HG03135 (cell line): Measurements from ENCODE around the gene AGPAT2.

Experiments used
- ATAC-seq: cut with Tn5 transposase; IDR thresholded peaks from one replicate; pipeline ENCODE4 v1.9.1; 2021; ENCODE audit warnings: mild to moderate bottlenecking, moderate library complexity; ENCODE audit not compliant: unreplicated experiment

The AGPAT2 gene

GRCh38 chr9:136629001-136629878, 58.0 kb downstream of the AGPAT2 start:
- no peak for ATAC-seq

- ATAC-seq = no peak
Measured at GRCh38 chr9:136628268-136628667, 59.0 kb downstream of the AGPAT2 start.

GRCh38 chr9:136627703-136628102, 59.6 kb downstream of the AGPAT2 start:
- no peak for ATAC-seq

- ATAC-seq = no peak
Measured at GRCh38 chr9:136626740-136627642, 60.3 kb downstream of the AGPAT2 start.

GRCh38 chr9:136626066-136626725, 61.1 kb downstream of the AGPAT2 start:
- ATAC-seq = no peak

GRCh38 chr9:136625101-136626065, 61.9 kb downstream of the AGPAT2 start:
- no peak for ATAC-seq

- ATAC-seq = no peak
Measured at GRCh38 chr9:136624184-136624951, 62.9 kb downstream of the AGPAT2 start.

GRCh38 chr9:136623842-136624183, 63.4 kb downstream of the AGPAT2 start:
- ATAC-seq = no peak
